ENCODE results near the gene DIS3L. TPM values are rescaled to one million over a fixed set of nuclear protein-coding genes. Genes with fewer than 3 reads are reported as not detected.

The DIS3L gene
- total and polyA plus RNA-seq, 2 of the 4 experiments (the other 2 are of a cell fraction): 5.1 to 14.5 TPM

DNA sequence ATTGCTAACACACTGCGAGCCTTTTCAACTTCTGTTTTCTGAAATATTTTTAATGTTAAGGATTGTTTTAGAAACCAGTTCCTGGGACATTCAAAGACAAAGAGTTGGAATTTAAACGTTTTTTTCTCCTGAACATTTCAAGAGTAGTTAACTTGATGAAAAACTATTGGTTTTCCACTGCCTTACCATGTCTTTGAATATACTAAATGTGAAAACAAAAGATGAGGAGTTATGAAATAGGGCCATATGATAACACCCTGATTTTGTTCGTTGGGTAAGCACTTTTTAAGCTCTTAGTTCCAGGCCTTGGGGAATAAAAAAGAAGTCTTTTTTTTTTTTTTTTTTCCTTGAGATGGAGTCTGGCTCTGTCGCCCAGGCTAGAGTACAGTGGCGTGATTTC is 2.8 kb downstream of the DIS3L start:
- H2BK15ac ChIP-seq (ENCODE audit: low read depth, low read length): no peak overlapping the region
- TF ChIP-seq, protein P1, sequence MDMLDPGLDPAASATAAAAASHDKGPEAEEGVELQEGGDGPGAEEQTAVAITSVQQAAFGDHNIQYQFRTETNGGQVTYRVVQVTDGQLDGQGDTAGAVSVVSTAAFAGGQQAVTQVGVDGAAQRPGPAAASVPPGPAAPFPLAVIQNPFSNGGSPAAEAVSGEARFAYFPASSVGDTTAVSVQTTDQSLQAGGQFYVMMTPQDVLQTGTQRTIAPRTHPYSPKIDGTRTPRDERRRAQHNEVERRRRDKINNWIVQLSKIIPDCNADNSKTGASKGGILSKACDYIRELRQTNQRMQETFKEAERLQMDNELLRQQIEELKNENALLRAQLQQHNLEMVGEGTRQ (IDR thresholded peaks at IDR 0.05; ENCODE audit: low read depth, low read length): no peak
- TF ChIP-seq RAD21 (IDR thresholded peaks at IDR 0.05; ENCODE audit: low read length) (no peak), MAZ (IDR thresholded peaks at IDR 0.05; ENCODE audit: borderline replicate concordance, low read depth, low read length) (no peak), POLR2A (IDR thresholded peaks at IDR 0.05; ENCODE audit: low read depth, low read length) (no peak), CEBPB (IDR thresholded peaks at IDR 0.05; ENCODE audit: low read depth, low read length) (no peak), NFE2L2 (IDR thresholded peaks at IDR 0.05; ENCODE audit: low read depth, low read length) (no peak), MAFK (IDR thresholded peaks at IDR 0.05; ENCODE audit: low read depth, low read length) (no peak), FOS (IDR thresholded peaks at IDR 0.05; ENCODE audit: low read depth, low read length) (no peak), MXI1 (IDR thresholded peaks at IDR 0.05; ENCODE audit: borderline replicate concordance, low read depth, low read length) (no peak), SMC3 (IDR thresholded peaks at IDR 0.05; ENCODE audit: low read depth, low read length) (no peak), CHD1 (IDR thresholded peaks at IDR 0.05; ENCODE audit: low read depth, low read length) (no peak), RFX5 (IDR thresholded peaks at IDR 0.05; ENCODE audit: low read depth, low read length) (no peak), RCOR1 (IDR thresholded peaks at IDR 0.05; ENCODE audit: insufficient replicate concordance, low read length) (no peak), BHLHE40 (IDR thresholded peaks at IDR 0.05; ENCODE audit: low read depth, low read length) (no peak)
- TF ChIP-seq, protein P2, sequence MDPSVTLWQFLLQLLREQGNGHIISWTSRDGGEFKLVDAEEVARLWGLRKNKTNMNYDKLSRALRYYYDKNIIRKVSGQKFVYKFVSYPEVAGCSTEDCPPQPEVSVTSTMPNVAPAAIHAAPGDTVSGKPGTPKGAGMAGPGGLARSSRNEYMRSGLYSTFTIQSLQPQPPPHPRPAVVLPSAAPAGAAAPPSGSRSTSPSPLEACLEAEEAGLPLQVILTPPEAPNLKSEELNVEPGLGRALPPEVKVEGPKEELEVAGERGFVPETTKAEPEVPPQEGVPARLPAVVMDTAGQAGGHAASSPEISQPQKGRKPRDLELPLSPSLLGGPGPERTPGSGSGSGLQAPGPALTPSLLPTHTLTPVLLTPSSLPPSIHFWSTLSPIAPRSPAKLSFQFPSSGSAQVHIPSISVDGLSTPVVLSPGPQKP (IDR thresholded peaks at IDR 0.05; ENCODE audit: borderline replicate concordance, low read depth, low read length): no peak
- TF ChIP-seq, protein P3, sequence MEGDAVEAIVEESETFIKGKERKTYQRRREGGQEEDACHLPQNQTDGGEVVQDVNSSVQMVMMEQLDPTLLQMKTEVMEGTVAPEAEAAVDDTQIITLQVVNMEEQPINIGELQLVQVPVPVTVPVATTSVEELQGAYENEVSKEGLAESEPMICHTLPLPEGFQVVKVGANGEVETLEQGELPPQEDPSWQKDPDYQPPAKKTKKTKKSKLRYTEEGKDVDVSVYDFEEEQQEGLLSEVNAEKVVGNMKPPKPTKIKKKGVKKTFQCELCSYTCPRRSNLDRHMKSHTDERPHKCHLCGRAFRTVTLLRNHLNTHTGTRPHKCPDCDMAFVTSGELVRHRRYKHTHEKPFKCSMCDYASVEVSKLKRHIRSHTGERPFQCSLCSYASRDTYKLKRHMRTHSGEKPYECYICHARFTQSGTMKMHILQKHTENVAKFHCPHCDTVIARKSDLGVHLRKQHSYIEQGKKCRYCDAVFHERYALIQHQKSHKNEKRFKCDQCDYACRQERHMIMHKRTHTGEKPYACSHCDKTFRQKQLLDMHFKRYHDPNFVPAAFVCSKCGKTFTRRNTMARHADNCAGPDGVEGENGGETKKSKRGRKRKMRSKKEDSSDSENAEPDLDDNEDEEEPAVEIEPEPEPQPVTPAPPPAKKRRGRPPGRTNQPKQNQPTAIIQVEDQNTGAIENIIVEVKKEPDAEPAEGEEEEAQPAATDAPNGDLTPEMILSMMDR (conservative IDR thresholded peaks at IDR 0.05; ENCODE audit: low read depth, low read length): no peak
- no peaks in the 10 kb centered on the region; the same call in 1 of the 2 replicates for H3K27me3 ChIP-seq (ENCODE audit: control insufficient read depth, insufficient read depth, low read length)
- no peak overlapping the region for H3K56ac ChIP-seq (ENCODE audit: extremely low read depth, insufficient read depth, low read length)
- no peak overlapping the region for H4K8ac ChIP-seq (ENCODE audit: low read depth in 2 of 2, low read length in 2 of 2)
- H3K36me3 ChIP-seq (ENCODE audit: control insufficient read depth, insufficient read depth, low read length): no peaks in the 10 kb centered on the region; the same call in 1 of the 2 replicates
- WGBS, 2 experiments (ENCODE audit: extremely low coverage in 2 of 2, insufficient read length in 1 of 2): 100% methylated on average over 1 of the region's 5 CpGs; no CpG with 5 or more reads in 1 of the 2 experiments
- H4K91ac ChIP-seq (ENCODE audit: insufficient read depth, low read depth, low read length): no peak overlapping the region
- in situ Hi-C loops (cut with MboI; ENCODE audit: low sequenced_read_pairs): loop anchor here (25.0 kb wide), 1 partner anchor 684 kb away; the partner anchor contains the start of genes INTS14 and SLC24A1
- H2BK120ac ChIP-seq (ENCODE audit: low read depth, low read length): no peak overlapping the region
- H3K18ac ChIP-seq (ENCODE audit: low read depth, low read length): no peak overlapping the region
- H3K23ac ChIP-seq (ENCODE audit: low read depth, low read length): no peak overlapping the region
- H3K4me3 ChIP-seq (ENCODE audit: insufficient read depth, low read depth, low read length): no peak overlapping the region
- POLR2A ChIA-PET (ENCODE audit: unreplicated experiment): no interaction called here
- H3K9me3 ChIP-seq (ENCODE audit: control insufficient read depth, insufficient read depth, low read length): no peaks in the 10 kb centered on the region
- no peak overlapping the region for H3K9ac ChIP-seq (ENCODE audit: low read depth, low read length)
- DNase-seq (no peak), ATAC-seq (ENCODE audit: low read depth) (no peak)
- H2BK5ac ChIP-seq (ENCODE audit: low read depth, low read length, poor library complexity, severe bottlenecking): no peak overlapping the region
- H3K4me1 ChIP-seq (ENCODE audit: control insufficient read depth, insufficient read depth, low read length): peaks cover 8% of the 10 kb centered on the region
- H3K9me1 ChIP-seq (ENCODE audit: insufficient read depth, low read length): peaks cover 3% of the 10 kb centered on the region; the same call in 1 of the 2 replicates
- H2AK5ac ChIP-seq (ENCODE audit: low read depth, low read length): no peak overlapping the region
- no peak overlapping the region for H2BK20ac ChIP-seq (ENCODE audit: low read depth, low read length)
- no peak overlapping the region for H3K27ac ChIP-seq (ENCODE audit: insufficient read depth, low read length)
- no peak overlapping the region for H2AK9ac ChIP-seq (replicated peaks; ENCODE audit: low read depth, low read length, poor library complexity)
- H3K4ac ChIP-seq (ENCODE audit: low read depth, low read length): no peak overlapping the region
- dilution Hi-C loops (cut with HindIII; ENCODE audit: low sequenced_read_pairs, unreplicated experiment): no loop called here
- H3K79me1 ChIP-seq (ENCODE audit: low read depth in 1 of 2, low read length in 2 of 2): peaks cover 0 to 23% of the 10 kb centered on the region in 2 experiments; a peak in 1 of 4 replicates
- no peak overlapping the region for H3K14ac ChIP-seq (replicated peaks; ENCODE audit: low read depth, low read length)
- H2AFZ ChIP-seq (replicated peaks; ENCODE audit: low read length, poor library complexity): no peak overlapping the region
- CTCF ChIA-PET: no interaction called here
- intact Hi-C loops (cut with micrococcal nuclease): no loop called here
- H4K5ac ChIP-seq (ENCODE audit: low read depth, low read length): no peak overlapping the region
- no TSS peak for BruUV-seq (replicated peaks)
- no peaks in the 10 kb centered on the region for H4K20me1 ChIP-seq (ENCODE audit: insufficient read depth, low read length)
- no peak overlapping the region for H3K4me2 ChIP-seq (ENCODE audit: low read depth, low read length)

Data from IMR-90 (cell line).